Renal cortical epithelial cell (primary cell): ENCODE measurements around the gene SPINDOC. TPM values are rescaled to one million over a fixed set of nuclear protein-coding genes. Genes with fewer than 3 reads are reported as not detected.
A peak's percentile ranks its signal among the peaks of the same experiment; 100 is the strongest.
"Not testable (repeated sequence)": the region's sequence is repeated elsewhere in the genome, so short reads cannot be mapped to it uniquely, and the experiment has no call there.

Experiments
- DNase-seq: peaks from one replicate; pipeline ENCODE4 v3.0.0-alpha.2; 2011; ENCODE audit warnings: low read depth
- total RNA-seq: library from RNA; depleted of rRNA; stranded (reverse); fragments of >200 nt; gene quantifications from 2 replicates; pipeline ENCODE4 v1.2.3, GENCODE V29; 2014

The SPINDOC gene
- total RNA-seq, 1 donor from 2014 or later = 12.6 TPM

DNA sequence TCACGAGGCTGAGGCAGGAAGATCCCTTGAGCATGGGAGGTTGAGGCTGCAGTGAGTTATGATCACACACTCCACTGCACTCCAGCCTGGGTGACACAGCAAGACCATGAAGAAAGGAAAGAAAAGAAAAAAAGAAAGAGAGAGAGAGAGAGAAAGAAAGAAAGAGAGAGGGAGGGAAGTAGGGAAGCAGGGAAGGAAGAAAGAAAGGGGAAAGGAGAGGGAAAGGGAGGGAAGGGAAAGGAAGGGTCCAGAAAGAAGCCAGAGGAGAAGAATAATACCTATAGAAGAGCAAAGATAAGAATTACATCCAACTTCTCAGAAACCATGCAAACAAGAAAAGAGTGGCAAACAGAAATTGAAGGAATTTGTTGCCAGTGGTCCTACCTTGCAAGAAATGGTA, 27.4 kb upstream of the SPINDOC start:
- no peak for DNase-seq

DNA sequence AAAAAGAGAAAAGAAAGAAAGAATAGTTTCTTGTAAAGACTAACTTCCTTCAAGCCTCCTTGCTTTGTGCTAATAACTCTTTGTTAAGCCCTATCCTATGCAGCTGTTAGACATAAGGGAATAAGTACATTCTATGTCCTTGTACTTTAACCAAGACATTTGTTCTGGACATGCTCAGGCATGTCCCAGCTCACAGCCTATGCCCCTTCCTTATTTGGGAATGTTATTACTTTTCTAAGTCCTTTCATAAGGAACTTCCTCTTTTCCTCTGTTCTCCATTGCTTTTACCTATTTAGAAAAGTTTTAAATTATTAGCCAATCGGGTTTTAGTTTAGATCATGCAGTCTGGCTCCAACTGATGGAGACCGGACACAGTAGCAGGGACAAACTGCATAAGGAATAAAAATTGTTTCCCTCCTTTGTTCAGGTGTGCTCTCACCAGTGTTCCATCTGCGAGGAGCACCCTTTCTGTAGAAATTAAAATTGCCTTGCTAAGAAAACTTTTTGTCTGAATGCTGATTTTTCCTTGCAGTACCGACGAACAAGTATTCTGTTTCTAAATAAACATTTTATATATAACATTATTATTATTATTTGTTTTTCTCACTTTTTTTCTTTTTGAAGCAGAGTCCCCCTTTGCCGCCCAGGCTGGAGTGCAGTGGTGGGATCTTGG, 21.6 kb upstream of the SPINDOC start:
- no peak for DNase-seq

DNA sequence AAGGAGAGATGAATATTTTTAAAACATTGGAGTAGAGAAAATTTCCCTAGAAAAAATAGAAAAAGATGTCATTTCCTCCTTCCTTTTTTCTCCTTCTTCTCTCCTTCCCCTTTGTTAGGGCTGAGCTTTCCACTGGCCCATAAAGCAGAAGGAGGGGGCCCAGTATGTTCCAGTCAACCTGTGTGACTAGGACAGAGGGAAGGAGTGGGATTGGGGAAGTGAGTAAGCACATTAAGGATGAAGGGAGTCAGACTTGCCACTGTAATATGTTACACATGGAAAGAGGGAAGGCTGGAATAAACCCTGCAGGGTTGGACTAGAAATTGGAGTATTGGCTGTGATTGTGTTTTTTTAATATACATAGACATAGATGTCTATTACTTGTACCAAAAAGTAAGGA, 20.1 kb upstream of the SPINDOC start:
- DNase-seq = no peak

DNA sequence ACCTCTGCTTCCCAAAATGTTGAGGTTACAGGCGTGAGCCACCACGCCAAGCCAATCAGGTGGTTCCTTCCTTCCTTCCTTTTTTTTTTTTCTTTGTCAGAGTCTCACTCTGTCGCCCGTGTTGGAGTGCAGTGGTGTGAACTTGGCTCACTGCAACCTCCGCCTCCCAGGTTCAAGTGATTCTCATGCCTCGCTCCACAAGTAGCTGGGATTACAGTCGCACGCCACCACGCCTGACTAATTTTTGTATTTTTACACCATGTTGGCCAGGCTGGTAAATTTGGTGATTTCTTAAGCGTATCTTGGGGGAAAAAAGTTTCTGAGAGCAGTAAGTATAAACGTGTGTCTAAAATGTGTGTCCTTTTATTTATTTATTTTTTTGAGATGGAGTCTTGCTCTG, 18.2 kb upstream of the SPINDOC start:
- DNase-seq = no peak

DNA sequence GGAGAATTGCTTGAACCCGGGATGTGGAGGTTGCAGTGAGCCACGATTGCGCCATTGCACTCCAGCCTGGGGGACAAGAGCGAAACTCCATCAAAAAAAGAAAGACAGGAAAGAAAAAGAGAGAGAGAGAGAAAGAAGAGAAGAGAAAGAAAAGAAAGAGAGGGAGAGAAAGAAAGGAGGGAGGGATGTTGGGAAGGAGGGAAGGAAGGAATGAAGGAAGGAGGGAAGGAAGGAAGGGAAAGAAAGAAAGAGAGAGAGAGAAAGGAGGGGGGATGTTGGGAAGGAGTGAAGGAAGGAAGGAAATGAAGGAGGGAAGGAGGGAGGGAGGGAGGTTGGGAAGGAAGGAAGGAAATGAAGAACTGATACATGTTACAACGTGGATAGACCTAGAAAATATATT, 12.3 kb upstream of the SPINDOC start:
- DNase-seq = no peak

DNA sequence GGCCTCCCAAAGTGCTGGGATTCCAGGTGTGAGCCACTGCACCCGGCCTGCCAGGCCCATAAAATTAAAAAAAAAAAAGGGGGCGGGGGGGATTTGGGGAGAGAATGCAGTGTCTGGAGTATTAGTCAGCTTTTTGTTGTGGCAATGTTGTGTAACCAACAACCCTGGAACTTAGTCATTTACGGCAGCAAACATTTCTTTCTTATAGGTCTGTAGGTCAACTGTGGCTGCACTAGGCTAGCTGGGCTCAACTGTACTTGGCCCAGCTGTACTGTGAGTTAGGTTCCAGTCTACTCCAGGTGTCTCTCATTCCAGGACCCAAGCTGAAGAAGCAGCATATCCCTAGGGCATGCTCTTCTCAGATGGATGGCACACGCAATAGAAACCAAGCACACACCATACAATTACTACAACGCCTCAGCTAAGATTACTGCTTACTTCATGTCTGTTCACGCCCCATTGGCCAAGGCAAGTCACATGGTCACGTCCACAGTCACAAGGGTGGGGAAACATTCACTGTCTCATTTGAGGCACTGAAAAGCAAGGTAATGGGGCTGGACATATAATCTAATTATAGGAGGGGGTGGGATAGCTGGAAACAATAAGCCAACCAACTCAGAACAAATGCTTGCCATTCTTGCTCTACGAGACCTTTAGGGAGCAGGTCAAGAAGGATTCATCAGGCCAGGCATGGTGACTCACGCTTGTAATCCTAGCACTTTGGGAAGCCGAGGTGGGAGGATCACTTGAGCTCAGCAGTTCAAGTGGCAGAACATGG, 10.4 kb upstream of the SPINDOC start:
- DNase-seq = peak; percentile 92

- DNase-seq = peak; percentile 59
Observed at GRCh38 chr11:63804259-63804658, 9.0 kb upstream of the SPINDOC start.

GRCh38 chr11:63805844-63806415, 7.3 kb upstream of the SPINDOC start:
- DNase-seq = no peak

DNA sequence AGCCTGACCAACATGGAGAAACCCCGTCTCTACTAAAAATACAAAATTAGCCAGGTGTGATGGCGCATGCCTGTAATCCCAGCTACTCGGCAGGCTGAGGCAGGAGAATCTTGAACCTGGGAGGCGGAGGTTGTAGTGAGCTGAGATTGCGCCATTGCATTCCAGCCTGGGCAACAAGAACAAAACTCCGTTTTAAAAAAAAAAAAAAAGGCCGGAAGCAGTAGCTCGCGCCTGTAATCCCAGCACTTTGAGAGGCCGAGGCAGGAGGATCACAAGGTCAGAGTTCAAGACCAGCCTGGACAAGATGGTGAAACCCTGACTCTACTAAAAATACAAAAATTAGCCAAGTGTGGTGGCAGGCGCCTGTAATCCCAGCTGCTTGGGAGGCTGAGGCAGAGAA, 2.9 kb upstream of the SPINDOC start:
- not testable (repeated sequence) for DNase-seq

DNA sequence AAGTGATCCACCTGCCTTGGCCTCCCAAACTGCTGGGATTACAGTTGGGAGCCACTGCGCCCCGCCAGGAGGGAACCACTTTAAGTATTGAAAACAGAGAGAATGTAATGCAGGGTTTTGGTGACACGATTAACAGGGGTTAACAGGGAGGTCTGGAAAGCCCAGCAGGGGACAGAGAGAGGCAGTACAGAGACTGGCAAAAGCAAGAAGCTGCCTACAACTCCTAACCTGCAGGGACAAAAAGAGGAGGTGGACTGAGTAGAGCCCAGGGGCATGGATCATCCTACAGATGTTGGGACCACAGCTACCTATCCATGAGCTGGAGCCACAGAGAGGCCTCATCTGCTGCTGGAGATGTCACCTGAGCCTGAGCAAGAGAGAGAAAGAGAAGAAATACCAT, 1.7 kb upstream of the SPINDOC start:
- no peak for DNase-seq

- no peak for DNase-seq
Observed at GRCh38 chr11:63813563-63814382, 517 bp downstream of the SPINDOC start.

DNA sequence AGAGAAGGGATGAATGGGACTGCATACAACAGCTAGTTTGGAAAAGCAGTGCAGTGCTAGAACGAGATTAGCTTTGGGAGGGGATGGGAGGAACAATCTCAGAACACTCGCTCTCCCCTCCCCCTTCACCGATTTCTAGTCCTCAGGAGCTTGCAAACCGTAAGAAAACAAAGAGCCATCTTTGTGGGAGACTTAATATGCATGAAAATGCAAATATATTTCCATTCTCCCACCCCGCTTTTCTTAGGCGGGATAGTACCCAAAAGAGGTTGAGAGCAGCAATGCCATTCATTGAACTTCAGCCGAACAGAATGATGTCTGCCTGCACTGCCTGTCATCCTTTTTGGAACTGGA, 1.1 kb downstream of the SPINDOC start:
- DNase-seq = no peak

DNA sequence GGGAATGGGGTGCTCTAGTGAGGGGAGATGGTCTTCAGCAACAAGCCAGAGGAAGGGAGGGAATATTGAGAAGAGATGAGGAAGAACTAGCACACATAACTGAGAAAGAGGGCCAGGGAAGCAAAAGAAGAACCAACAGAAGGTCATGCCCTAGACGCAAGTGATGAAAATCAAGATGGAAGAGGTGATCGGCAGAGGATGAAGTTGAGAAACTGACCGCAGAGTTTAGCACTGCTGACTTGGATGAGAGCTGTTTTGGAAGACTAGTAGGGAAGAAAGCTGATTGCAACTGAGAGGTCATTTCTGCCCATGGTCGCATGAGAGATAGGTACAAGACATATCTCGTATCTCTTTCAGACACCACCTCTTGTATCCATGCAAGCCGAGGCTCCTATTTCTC, 2.9 kb downstream of the SPINDOC start:
- no peak for DNase-seq

- DNase-seq = no peak
Observed at GRCh38 chr11:63816732-63817131, 3.5 kb downstream of the SPINDOC start.

GRCh38 chr11:63817758-63818498, 4.7 kb downstream of the SPINDOC start:
- no peak for DNase-seq

- DNase-seq = no peak
Observed at GRCh38 chr11:63818609-63819008, 5.4 kb downstream of the SPINDOC start.

DNA sequence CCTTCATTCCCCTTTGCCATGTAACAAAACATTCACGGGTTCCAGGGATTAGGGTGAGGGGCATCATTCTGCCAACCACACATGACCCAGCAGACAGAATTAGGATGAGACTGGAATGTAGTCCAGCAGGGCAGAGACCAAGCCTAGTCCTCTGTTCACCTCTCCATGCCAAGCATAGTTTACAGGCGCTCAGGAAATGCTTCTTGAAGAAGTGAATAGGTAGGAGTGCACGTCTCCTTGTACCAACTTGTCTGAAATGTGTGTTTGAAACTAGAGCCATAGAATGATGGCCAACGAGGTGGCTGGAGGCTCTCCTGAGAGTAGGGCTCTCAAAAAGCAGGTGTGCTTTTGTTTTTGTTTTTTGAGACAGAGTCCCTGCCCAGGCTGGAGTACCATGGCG, 8.2 kb downstream of the SPINDOC start:
- DNase-seq = no peak

DNA sequence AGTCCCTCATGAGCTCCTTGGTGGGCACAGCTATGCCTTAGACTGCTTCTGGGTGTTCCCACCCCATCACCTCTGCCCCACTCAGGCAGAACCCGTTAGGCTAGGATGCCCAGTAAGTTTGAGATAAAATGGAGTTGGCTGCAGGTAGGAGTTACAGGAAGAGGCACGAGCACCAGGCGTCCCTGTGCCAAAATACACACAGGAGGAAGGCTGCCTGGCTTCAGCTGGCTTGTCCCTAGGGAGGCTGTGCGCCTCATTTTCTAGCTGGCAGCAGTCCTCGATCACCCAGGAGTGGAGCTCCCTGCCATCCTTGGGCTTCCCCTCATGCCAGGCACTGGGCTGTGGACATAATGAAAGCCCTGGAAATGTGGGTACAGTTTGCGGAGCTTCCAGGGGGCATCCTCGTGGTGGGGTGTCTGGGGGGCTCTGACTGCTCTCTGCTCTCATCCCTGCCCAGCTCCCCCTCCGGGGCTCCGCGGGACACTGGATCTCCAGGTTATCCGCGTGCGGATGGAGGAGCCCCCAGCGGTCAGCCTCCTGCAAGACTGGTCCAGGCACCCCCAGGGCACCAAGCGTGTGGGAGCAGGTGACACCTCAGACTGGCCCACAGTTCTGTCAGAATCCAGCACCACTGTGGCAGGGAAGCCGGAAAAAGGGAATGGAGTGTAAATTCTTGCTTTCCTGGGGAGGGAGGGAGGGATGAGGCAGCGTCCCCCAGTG, 13.4 kb downstream of the SPINDOC start:
- no peak for DNase-seq

GRCh38 chr11:63829823-63830489, 16.7 kb downstream of the SPINDOC start:
- DNase-seq = no peak

GRCh38 chr11:63831326-63831725, 18.1 kb downstream of the SPINDOC start:
- DNase-seq = no peak
